Upper lobe of left lung (tissue), 6 donors: ENCODE data around the gene LHX5. TPM values are rescaled to one million over a fixed set of nuclear protein-coding genes. Genes with fewer than 3 reads are reported as not detected.
A peak's percentile ranks its signal among the peaks of the same experiment; 100 is the strongest.

Experiments
- ATAC-seq, 2 donors: fragments of 200-7000 bp; cut with Tn5 transposase; one replicate each; pipeline ENCODE4 v1.9.1; 2022; ENCODE audit warnings: mild to moderate bottlenecking in 2 of 2, moderate library complexity in 2 of 2; ENCODE audit not compliant: low FRiP score in 2 of 2
- DNase-seq, 2 donors: peaks; one replicate each; pipeline ENCODE4 v3.0.0-alpha.2; 2019 to 2020
- H3K27ac ChIP-seq, 4 donors: fragments of 200-600 bp; sonication (generic); one replicate each; pipeline ENCODE4 v1.5.1; 2016 to 2019
- H3K27me3 ChIP-seq, 4 donors: fragments of 200-600 bp; sonication (generic); one replicate each; pipeline ENCODE4 v1.5.1; 2017 to 2019
- H3K36me3 ChIP-seq, 4 donors: fragments of 200-600 bp; sonication (generic); one replicate each; pipeline ENCODE4 v1.5.1; 2016 to 2019
- H3K4me1 ChIP-seq, 4 donors: fragments of 200-600 bp; sonication (generic); one replicate each; pipeline ENCODE4 v1.5.1; 2018 to 2019
- H3K4me3 ChIP-seq, 4 donors: fragments of 200-600 bp; sonication (generic); one replicate each; pipeline ENCODE4 v1.5.1; 2017 to 2019; ENCODE audit warnings: mild to moderate bottlenecking in 2 of 4, moderate library complexity in 1 of 4
- H3K9me3 ChIP-seq, 4 donors: fragments of 200-600 bp; sonication (generic); one replicate each; pipeline ENCODE4 v1.5.1; 2018 to 2019
- EP300 ChIP-seq, 4 donors: sonication (generic); formaldehyde crosslinking; IDR thresholded peaks; one replicate each; pipeline ENCODE4 v1.5.1; 2017; ENCODE audit warnings: antibody characterized with exemption in 4 of 4, control low read depth in 2 of 4
- POLR2A ChIP-seq, 4 donors: fragments of 450-650 bp; IDR thresholded peaks; one replicate each; pipeline ENCODE4 v1.5.1; 2016 to 2017; ENCODE audit warnings: antibody characterized with exemption in 4 of 4, mild to moderate bottlenecking in 2 of 4
- POLR2AphosphoS5 ChIP-seq, 2 donors: sonication (generic); formaldehyde crosslinking; IDR thresholded peaks; one replicate each; pipeline ENCODE4 v1.5.1; 2017; ENCODE audit warnings: antibody characterized with exemption in 2 of 2
- WGBS, 2 donors: methylation state at CpG; one replicate each; pipeline ENCODE4 v1.1.5; 2017 to 2018; 5-methylcytosine and 5-hydroxymethylcytosine counted together
- total RNA-seq, 6 donors: library from RNA; depleted of rRNA in 4 of 6; stranded (reverse); fragments of >200 nt in 4 of 6; gene quantifications; one replicate each; pipeline versions ENCODE4 v1.1.0 to v1.2.1, GENCODE V29; 2016 to 2021
- TF ChIP-seq, protein P1 (sequence below), 6 experiments: fragments of 450-650 bp in 4 of 6; fragments of 200-600 bp in 2 of 6; sonication (generic) in 2 of 6; IDR thresholded peaks; one replicate each; pipeline ENCODE4 v1.5.1; 2016 to 2019; ENCODE audit warnings: antibody characterized with exemption in 6 of 6
- donor health status: DM: no; HTN: no; CAD: no; lungs with moderate emphysema.
- donor health status: DM: no; HTN: yes; CAD: no; lungs with severe emphysema.

LHX5 gene
- total RNA-seq = not detected

DNA sequence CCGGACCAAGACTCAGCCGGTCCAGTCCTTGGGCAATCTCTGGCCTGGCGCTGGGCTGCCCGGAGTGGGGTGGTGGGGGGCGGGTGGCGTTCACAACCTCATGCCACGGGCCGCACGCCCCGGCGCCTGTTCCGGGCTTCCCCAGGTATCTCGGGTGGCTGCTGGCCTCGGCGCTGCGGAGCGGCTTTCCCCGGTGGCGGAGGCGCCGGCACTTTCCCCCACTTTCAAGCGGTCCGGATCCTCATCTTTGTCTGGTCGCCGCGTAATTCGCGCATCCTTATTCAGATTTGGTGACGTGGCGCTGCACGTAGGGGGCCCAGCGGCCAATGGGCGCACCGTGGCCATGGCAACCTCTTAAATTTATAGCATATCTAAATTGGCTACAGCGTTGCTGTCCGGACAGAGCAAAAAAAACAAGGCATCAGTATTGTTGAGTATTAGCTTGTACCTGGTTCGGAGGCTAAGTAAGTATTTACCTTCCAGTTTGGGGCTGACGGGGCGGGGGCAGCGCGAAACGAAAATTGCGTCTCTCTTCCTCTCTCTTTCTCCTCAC, at the start of gene LHX5:
LHX5 (minus strand) TSS at position 253 of the 553 bp plus-strand sequence. CDS start 373 bp downstream, outside the sequence.
- no peak for TF ChIP-seq EP300 (IDR thresholded peaks at IDR 0.05)
- TF ChIP-seq POLR2AphosphoS5 (IDR thresholded peaks at IDR 0.05) = no peak
- TF ChIP-seq, protein P1, sequence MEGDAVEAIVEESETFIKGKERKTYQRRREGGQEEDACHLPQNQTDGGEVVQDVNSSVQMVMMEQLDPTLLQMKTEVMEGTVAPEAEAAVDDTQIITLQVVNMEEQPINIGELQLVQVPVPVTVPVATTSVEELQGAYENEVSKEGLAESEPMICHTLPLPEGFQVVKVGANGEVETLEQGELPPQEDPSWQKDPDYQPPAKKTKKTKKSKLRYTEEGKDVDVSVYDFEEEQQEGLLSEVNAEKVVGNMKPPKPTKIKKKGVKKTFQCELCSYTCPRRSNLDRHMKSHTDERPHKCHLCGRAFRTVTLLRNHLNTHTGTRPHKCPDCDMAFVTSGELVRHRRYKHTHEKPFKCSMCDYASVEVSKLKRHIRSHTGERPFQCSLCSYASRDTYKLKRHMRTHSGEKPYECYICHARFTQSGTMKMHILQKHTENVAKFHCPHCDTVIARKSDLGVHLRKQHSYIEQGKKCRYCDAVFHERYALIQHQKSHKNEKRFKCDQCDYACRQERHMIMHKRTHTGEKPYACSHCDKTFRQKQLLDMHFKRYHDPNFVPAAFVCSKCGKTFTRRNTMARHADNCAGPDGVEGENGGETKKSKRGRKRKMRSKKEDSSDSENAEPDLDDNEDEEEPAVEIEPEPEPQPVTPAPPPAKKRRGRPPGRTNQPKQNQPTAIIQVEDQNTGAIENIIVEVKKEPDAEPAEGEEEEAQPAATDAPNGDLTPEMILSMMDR (IDR thresholded peaks at IDR 0.05) = no peak
- DNase-seq = peak in 1 of 2 donors; percentile 71
- H3K27me3 ChIP-seq = peaks cover 0 to 87% (median 47%) of the 10 kb centered on the region in 4 donors

DNA sequence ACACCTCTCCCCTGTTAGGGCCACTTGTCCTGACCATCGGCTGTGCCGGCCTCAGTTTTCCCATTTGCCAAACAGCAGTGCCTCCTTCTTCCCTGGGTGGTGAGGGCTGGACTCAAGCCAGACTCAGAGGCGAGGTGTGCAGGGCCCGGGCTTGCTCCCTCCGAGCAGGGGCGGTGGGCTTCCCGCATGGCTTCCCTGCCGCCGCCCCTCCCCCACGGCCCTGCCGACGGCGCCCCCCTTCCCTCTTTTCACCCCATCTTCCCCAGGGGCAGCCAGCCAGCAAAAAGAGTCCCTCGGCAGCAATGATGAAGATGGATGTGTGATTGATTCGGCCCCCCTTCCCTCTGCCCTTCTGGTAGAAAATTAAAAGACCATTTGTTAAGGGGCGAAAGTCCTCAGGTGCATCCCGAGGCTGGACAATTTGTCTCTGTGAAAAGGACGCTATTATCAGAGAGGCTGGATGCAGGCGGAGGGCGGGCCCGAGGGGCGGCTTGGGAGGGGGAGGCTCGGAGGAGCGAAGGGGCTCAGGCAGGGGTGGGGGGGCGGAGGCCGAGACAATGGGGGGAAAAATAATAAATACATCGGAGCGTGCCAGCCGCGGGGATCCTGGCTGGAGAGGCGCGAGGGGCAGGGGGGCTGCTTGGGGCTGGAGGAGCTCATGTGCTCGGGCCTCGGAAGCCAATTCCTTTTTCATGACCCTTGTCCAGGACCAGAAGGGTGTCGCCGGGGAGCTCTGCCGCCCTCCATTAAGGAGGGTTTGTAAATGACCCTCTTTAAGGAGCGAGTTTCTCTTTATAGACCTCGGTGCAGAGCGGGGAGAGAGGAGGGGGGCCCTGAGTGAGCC, 48.0 kb upstream of the LHX5 start:
- H3K4me3 ChIP-seq = no peak overlapping the region
- peaks cover 0 to 20% (median 10%) of the 10 kb centered on the region in 4 donors for H3K27me3 ChIP-seq
- peaks cover 0 to 8% (median 0%) of the 10 kb centered on the region in 4 donors for H3K4me1 ChIP-seq
- TF ChIP-seq EP300 (IDR thresholded peaks at IDR 0.05) = no peak
- no peak for TF ChIP-seq POLR2A (IDR thresholded peaks at IDR 0.05)
- TF ChIP-seq POLR2AphosphoS5 (IDR thresholded peaks at IDR 0.05) = no peak
- TF ChIP-seq, protein P1 (IDR thresholded peaks at IDR 0.05) = no peak
- H3K9me3 ChIP-seq = no peaks in the 10 kb centered on the region
- no peak for ATAC-seq
- no peaks in the 10 kb centered on the region for H3K36me3 ChIP-seq
- DNase-seq = peak in 1 of 2 donors; percentile 62
- 5 to 6% methylated on average over 18 to 38 of the region's 40 CpGs for WGBS, 2 donors
- H3K27ac ChIP-seq = no peak overlapping the region

More for the DNA sequence above, at the start of gene LHX5:
- Histone ChIP-seq H3K4me1 (peaks cover 2 to 23% (median 13%) of the 10 kb centered on the region in 4 donors), H3K9me3 (no peaks in the 10 kb centered on the region), H3K36me3 (no peaks in the 10 kb centered on the region), H3K4me3 (no peak within 1 kb of the TSS), H3K27ac (no peak within 1 kb of the TSS)
- ATAC-seq = no peak
- WGBS, 2 donors = 1 to 7% methylated on average over 37 to 43 of the region's 43 CpGs

DNA sequence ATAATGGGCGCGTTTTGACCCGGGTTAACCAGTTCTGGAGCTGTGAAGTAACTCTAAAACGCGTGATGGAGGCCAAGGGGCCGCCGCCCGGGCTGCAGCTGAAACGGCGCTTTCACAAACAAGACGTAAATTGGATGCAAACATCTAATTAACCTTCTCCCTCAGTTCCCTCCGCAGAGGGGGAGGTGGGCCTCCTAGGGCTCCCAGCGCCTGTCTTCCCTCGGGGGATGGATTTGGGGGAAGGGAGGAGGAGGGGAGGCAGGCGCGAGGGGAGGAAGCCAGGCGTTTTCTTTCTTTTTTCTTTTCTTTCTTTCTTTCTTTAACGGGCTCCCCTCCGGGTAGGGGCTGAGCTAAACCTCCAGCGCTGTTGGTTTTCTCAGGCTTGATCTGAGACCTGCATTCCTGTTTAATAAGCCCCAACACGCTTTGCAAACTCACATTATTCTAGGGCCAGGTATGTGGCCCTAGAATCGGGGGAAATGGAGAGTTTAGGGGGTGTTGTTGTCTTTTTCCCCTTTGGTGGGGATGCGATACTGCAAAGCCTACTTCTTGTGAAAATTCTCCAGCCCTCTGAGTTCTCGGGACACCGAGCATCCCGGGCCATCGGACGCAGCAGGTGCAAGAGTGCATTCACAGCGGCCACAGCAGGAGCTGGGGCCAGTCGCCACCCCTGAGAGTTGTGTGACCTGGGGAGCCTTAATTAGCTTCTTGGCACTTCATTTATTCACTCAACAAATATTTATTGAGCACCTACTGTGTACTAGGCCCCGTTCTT, 43.6 kb upstream of the LHX5 start:
- Histone ChIP-seq H3K4me3 (no peak overlapping the region), H3K9me3 (no peaks in the 10 kb centered on the region), H3K27me3 (peaks cover 0 to 20% (median 10%) of the 10 kb centered on the region in 4 donors), H3K36me3 (no peaks in the 10 kb centered on the region), H3K27ac (no peak overlapping the region), H3K4me1 (peaks cover 0 to 8% (median 0%) of the 10 kb centered on the region in 4 donors)
- TF ChIP-seq EP300 (IDR thresholded peaks at IDR 0.05) = no peak
- TF ChIP-seq, protein P1 (IDR thresholded peaks at IDR 0.05) = no peak
- no peak for TF ChIP-seq POLR2A (IDR thresholded peaks at IDR 0.05)
- TF ChIP-seq POLR2AphosphoS5 (IDR thresholded peaks at IDR 0.05) = no peak
- 2 to 4% methylated on average over 31 of the region's 31 CpGs for WGBS, 2 donors
- DNase-seq = peak in 1 of 2 donors; percentile 58
- no peak for ATAC-seq

DNA sequence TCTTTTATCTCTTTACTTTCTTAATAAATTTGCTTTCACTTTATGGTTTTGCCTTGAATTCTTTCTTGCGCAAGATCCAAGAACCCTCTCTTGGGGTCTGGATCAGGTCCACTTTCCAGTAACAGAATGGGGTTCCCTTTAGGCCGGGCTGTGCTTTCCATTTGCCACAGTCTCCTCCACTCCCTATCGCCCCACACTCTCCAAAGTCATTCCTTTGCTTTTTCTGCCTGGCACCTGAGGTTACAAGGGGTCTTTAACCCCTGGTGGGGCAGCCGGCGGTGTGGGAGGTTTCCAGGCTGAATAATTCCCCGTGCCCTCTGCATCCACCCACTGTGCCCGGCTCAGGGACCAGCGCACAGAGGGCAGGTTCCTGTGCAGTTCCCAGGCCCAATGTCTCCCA, 42.9 kb upstream of the LHX5 start:
- H3K4me1 ChIP-seq = peaks cover 0 to 3% (median 0%) of the 10 kb centered on the region in 4 donors
- no peaks in the 10 kb centered on the region for H3K9me3 ChIP-seq
- H3K27ac ChIP-seq = no peak overlapping the region
- peaks cover 0 to 15% (median 7%) of the 10 kb centered on the region in 4 donors for H3K27me3 ChIP-seq
- TF ChIP-seq POLR2AphosphoS5 (IDR thresholded peaks at IDR 0.05) = no peak
- TF ChIP-seq EP300 (IDR thresholded peaks at IDR 0.05) = no peak
- TF ChIP-seq, protein P1 (IDR thresholded peaks at IDR 0.05) = no peak
- TF ChIP-seq POLR2A (IDR thresholded peaks at IDR 0.05) = no peak
- no peak overlapping the region for H3K4me3 ChIP-seq
- 39 to 42% methylated on average over 8 of the region's 8 CpGs for WGBS, 2 donors
- no peak for DNase-seq
- no peaks in the 10 kb centered on the region for H3K36me3 ChIP-seq
- no peak for ATAC-seq
